HL-60/S4 treated with retinoic acid at 250 ng/mL for 4 days and 3 days (cell line): ENCODE data around the gene SOHLH1.

Experiments used
- in situ Hi-C: fragments of 300-500 bp; cut with MboI; formaldehyde crosslinking; loops from 2 replicates; pipeline ENCODE4 v1.7.0; 2022; ENCODE audit warnings: low sequenced_read_pairs

SOHLH1 gene

GRCh38 chr9:135705376-135705775 lies 6.1 kb upstream of the SOHLH1 start:
- in situ Hi-C loops: no loop called here

DNA sequence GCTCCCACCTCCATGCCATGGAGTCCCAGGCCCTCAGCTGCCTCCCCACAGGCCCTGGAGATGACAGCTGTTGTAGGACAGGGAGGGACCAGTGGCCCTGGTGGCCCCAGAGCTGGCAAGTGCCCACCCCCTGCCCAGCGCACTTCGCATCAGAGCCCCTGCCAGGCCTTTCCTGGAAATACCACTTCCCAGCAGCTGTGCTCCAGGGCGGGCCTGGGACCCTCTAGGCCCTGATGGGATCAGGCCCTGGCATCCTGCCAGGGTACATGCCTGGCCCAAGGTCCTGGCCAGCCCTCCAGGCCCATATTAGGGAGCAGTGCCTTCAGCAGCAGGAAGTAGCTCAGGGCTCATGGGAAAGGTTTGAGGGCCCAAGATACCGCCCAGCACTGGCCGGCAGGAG lies 5.2 kb upstream of the SOHLH1 start:
- in situ Hi-C loops: no loop called here

DNA sequence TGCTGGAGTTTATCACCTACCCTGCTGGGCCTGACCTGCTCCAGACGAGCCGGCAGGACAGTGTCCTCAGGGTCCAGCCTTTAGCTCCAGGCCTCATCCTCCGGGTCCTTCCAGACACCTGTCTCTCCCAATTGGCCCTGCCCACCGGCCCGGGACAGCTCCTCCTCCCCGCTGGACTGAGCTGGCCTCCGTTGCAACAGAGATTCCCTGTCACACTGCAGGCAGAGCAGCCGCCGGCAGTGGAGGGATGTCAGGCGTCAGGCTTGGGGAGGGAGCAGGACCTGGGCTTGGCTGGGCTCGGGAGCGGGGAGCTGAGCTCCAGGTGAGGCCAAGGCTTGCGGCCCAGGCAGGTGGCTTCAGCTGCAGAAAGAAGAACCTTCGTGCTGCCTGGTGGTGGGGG lies 4.4 kb upstream of the SOHLH1 start:
- in situ Hi-C loops: no loop called here

- in situ Hi-C loops: no loop called here
Measured at GRCh38 chr9:135701959-135702721, 2.9 kb upstream of the SOHLH1 start, which contains the start of gene KCNT1. Gene KCNT1, plus strand, starts transcription at chr9:135702185. Its CDS starts 74 bp downstream, at chr9:135702259.

DNA sequence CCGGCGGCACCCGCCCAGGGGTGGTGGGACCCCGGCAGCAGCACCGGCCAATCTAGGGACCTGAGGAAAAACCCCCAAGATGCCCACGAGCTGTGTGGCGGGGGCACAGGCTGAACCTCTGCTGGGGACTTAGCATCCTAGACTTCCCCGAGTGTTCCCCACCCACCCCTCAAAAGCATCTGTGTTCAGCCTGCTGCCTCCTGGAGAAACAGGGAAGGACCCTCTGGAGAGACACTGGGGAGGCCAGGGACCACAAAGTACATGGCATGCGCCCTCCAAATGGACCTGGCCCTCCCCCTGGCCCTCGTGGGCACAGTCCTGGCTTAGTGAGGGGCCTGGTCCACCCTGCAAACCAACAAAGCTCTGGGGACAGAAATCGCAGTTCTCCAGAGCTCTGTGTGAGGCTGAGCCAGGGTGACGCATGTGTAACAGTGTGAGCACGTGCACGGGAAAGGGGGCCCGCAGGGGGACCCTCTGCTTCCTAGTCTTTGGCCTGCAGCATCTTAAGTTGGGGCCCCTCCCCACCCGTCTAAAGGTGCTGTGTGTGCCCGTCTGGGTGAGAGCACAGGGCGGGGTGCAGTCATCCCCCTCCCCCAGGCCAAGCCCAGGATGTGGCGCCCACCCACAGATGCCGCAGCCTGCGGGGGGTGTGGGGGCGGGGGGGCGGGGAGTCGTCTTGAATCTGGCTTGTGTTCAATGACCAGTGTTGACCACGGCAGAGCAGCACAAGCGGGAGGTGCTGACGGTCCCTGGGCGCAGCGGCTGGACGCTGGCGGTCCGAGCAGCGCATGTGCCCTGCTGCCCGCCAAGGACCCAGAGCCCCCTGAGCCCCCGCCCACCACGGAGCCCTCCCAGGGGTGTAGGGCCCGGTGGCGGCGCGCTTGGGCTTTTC lies 2.0 kb upstream of the SOHLH1 start:
- in situ Hi-C loops: no loop called here

DNA sequence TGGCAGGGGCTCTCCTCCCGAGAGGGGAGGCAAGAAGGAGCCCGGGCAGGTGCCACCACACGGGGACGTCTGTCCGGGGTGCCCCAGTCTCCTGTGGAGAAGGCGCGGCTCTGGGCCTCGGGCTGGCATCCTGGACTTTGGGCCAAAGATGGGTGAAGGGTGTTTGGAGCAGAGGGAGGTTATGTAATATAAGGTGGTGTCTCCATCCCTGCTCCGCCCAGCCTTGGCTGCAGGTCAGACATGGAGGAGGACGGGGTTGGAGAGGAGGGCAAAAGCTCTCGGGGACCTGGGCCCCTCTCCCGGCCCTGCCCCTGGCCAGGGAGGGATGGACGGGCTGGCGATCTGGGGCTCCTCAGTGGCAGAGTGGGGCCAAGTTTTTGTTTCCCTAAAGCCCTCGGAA lies 1.2 kb upstream of the SOHLH1 start:
- in situ Hi-C loops: no loop called here

DNA sequence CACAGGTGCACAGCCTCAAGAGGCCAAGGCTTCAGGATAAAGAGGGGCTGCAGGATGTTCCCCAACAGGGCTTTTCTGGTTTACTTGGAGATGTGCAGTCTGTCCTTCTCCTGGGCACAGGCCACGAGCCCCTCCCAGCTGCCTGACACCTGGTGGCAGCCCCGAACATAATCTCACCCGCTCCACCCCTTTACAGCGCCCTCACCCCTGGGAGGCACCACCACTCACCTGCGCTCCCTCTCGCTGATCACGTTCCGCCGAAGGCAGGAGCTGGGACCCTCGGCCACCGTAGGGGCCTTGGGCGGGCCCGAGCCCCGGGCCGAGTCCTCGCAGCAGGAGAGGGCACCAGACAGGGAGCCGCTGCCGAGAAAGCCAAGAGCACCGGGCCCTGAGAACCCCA lies 514 bp downstream of the SOHLH1 start:
- in situ Hi-C loops: no loop called here

- in situ Hi-C loops: no loop called here
Measured at GRCh38 chr9:135698236-135698635, 1.0 kb downstream of the SOHLH1 start.

DNA sequence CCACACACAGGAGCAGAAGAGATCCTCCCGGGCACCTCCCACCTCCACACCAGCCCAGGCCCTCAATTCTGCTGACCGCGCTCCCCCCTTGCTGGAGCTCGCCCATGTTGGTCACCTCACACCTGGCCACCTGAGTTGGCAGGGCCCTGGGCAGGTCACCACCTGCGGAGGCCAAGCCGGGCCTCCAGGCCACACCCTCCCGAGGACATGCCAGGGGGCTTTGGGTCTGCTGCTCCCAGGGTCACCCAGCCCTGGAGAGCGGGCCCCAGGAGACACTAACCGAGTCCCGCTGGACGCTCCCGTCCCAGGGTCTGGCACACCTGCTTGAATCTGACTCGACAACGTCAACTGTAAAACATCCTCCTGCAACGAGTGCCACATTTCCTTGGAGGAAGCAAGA lies 2.1 kb downstream of the SOHLH1 start:
- in situ Hi-C loops: no loop called here

DNA sequence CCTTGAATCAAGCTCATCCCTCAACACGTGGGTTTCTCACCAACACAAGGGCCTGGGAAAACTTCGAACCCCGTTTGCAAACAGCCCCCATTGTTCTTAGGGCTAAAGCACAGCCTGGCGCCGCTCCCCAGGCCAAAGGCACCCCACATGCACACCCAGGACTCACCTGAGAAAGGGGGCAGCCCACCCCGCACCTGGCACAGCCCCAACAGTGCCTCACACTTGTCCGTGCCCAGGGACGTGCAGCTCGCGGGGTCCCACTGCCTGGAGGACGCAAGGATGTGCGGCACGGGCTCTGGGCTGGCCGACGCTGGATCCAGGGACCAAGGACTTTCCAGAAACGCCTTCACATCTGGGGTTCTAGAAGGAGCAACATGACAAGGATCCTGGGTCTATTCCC lies 2.8 kb downstream of the SOHLH1 start:
- in situ Hi-C loops: no loop called here

DNA sequence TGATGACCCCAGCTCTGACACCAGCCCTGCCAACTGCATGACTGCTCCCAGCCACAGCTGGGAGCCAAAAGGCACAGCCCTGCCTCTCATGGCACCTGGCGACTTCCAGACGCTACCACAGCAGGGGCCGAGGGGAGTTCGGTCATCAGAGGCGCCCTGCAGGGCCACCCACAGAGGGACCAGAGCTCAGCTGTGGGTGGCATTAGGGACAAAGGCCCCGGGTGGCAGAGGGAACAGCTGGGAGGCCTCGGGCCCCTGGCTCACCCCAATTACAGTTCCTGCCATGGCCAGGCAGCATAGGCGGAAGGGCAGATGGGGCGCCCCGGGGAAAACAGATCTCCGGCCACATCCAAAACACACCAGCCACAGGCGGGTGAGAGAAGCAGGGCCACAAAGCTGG lies 3.6 kb downstream of the SOHLH1 start:
- in situ Hi-C loops: no loop called here

- in situ Hi-C loops: no loop called here
Measured at GRCh38 chr9:135695036-135695435, 4.2 kb downstream of the SOHLH1 start.

DNA sequence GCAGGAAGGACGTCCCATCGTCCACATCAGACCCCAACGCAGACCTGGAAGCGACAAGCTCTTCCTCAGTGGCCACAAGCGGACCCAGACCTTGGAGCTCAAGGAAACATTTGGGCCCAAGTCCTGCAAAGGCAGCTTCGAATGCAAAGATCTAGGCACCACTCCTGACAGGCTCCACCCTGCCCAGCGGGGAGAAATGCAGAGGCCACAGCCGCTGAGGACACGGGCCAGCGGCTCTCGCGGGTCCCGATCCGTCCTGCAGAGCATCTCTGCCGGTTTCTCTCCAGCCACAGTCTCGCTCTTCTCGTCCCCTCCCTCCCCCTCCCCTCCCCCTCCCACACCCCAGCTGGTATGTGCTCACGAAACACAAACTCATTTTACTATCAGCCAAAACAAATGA lies 4.9 kb downstream of the SOHLH1 start:
- in situ Hi-C loops: no loop called here

- in situ Hi-C loops: no loop called here
Measured at GRCh38 chr9:135693771-135694170, 5.5 kb downstream of the SOHLH1 start.

GRCh38 chr9:135693265-135693664 lies 6.0 kb downstream of the SOHLH1 start:
- in situ Hi-C loops: no loop called here

DNA sequence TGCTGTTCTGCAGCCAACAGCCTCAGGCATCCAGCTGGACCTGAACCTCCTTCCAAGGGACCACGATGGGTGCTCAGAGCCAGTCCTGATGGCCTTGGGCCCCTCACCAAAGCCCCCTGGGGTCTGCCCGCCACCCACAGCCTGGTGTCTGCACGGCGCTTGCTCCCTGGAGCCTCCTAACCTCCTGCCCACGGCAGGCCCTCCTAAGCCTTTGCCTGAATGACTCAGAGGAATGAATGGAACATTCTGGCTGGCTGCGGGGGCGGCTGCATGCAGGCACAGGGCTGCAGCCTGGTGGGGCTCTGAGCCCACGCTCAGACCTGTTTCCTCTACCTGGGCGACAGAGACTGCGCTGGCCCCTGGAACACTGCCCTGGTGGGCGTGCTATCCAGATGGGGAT lies 6.9 kb downstream of the SOHLH1 start:
- in situ Hi-C loops: no loop called here

- in situ Hi-C loops: no loop called here
Measured at GRCh38 chr9:135690836-135691570, 8.3 kb downstream of the SOHLH1 start.

DNA sequence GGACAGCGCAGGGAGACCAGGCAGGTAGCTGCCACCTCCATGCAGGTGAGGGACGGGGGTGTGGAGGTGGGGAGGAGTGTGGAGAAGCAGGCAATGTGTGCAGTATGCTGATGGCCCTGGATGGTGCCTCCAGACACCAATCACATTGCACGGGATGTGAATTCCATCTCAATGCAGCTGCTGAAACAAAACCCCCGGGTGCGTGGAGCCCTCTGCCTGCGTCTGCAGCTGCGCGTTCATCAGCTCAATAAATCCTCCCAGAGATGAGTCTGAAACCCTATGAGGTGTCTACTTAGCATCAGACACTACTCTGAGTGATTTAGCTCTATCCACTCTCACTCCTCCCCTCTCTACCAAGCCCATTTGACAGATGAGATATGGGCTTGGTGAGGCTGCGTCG lies 10.3 kb downstream of the SOHLH1 start:
- in situ Hi-C loops: no loop called here

DNA sequence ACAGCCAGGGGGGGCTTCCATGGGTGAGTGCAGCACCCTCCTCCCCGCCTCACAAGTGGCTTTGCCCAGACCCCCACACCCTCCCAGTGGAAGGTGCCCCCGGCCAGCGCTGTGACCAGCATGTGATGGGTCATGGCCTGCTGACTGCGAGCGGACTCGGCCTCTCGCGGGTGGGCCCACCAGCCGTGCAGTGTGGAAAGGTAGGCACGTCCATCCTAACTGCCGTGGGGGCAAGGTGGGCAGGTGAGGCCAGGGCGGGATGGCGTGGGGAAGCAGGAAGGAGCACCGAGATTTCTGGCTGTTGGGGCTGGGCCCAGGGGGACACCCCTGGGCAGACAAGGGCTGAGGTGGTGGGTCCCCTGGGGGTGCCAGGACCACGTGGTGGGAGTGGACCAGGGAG lies 12.1 kb downstream of the SOHLH1 start:
- in situ Hi-C loops: no loop called here

GRCh38 chr9:135684691-135685090 lies 14.6 kb downstream of the SOHLH1 start:
- in situ Hi-C loops: no loop called here

- in situ Hi-C loops: no loop called here
Measured at GRCh38 chr9:135683401-135684034, 15.8 kb downstream of the SOHLH1 start.
